Adrenal gland (tissue), 5 donors: ENCODE results near the gene TLCD5.

Experiments used
- CTCF ChIP-seq, 6 experiments: fragments of 450-650 bp in 4 of 6; fragments of 200-600 bp in 2 of 6; sonication (generic) in 1 of 6; IDR thresholded peaks; 1 replicate in 5 of 6; 2 replicates in 1 of 6; pipeline versions ENCODE4 v1.5.1 to v1.8.0; 2016 to 2021; ENCODE audit warnings: antibody characterized with exemption in 6 of 6, mild to moderate bottlenecking in 2 of 6, moderate library complexity in 1 of 6
- POLR2A ChIP-seq, 2 donors: fragments of 450-650 bp; IDR thresholded peaks; one replicate each; pipeline ENCODE4 v1.6.1; 2017; ENCODE audit warnings: antibody characterized with exemption in 2 of 2, mild to moderate bottlenecking in 2 of 2, moderate library complexity in 1 of 2
- donor health status: DM: no; HTN: no; CAD: no.

GRCh38 chr11:120326228-120326627 lies 1.1 kb downstream of the TLCD5 start:
- TF ChIP-seq CTCF (IDR thresholded peaks at IDR 0.05) (no peak), POLR2A (IDR thresholded peaks at IDR 0.05) (peak in 1 of 2 donors; percentile 51)
